ENCODE data around the gene CPED1. TPM values are rescaled to one million over a fixed set of nuclear protein-coding genes. Genes with fewer than 3 reads are reported as not detected.
"Not testable (repeated sequence)": the region's sequence is repeated elsewhere in the genome, so short reads cannot be mapped to it uniquely, and the experiment has no call there.

CPED1 gene
- total RNA-seq, 1 donor from 2014 or later = 48.7 TPM

DNA sequence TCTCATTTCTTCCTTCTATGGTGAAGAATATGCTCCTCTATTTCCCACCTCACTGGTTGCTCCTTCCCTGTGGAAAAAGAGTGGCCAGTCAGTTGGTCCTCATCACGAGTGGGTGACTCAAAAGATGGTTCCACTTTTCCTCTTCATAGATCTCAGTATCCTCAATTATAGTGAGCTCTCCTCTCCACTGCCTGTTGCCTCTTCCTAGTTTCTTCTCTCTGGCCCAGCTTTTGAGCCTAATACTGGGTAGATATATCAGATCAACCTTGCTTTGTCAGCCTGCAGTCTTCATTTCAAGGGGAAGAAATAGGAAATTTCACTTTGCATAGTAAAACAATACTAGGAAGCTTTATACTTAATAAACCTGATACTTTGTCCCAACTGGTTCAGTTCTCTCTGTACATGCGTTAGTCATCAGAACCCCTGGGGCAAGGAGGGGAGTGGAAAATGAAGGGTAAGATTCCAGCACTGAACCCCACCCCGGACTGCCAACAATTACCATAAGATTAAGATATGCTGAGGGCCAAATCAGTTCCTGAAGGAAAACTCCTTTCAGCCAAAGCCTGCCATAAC lies 324.8 kb downstream of the CPED1 start:
- DNase-seq (ENCODE audit: low spot score) = no peak
- intact Hi-C loops (cut with DNase I) = no loop called here

DNA sequence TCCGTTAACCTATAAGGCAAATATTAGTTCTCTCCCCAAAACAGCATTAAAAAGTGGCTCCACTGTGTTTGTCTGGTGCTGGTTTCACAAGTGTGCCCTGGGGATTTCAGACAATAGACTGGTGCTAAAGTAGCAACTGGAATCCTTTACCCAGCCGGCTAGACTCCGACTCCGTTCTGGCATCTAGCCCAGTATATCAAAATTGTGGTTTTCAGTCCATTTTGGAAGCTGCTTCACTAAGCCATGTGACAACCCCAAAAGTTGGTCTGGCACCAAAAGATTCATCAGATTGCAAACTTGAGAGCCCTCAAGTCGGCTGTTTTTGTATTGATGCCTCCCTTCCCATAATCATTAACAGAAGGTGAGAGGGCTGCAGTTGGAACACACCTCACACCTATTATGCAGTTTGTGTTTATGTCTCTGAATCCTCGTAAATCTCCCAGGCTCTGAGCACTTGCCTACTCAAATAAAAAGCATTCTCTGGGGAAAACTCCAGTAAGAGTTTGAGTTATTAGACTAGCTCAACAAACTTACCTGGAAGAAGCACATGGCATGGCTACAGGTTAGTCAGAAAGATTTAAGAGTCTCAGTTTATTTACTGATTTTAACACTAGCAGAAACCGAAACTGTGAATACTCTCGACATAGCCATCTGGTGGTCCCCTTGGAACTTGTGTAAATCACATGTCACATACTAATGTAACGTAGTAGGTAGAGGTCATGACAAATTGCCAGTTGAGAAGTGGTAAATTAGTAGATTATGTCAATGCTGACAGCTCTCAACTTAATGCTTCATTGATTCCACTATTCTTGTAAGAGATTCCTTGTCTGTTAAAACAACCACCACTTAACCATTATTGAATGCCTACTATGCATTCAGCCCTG lies 325.5 kb downstream of the CPED1 start:
- DNase-seq (ENCODE audit: low spot score) = no peak
- intact Hi-C loops (cut with DNase I) = no loop called here

DNA sequence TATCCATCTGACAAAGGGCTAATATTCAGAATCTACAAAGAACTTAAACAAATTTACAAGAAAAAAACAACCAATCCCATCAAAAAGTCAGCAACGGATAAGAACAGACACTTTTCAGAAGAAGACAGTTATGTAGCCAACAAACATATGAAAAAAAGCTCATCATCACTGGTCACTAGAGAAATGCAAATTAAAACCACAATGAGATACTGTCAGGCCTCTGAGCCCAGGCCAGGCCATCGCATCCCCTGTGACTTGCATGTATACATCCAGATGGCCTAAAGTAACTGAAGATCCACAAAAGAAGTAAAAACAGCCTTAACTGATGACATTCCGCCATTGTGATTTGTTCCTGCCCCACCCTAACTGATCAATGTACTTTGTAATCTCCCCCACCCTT lies 326.7 kb downstream of the CPED1 start:
- DNase-seq (ENCODE audit: low spot score); intact Hi-C loops (cut with DNase I): not testable (repeated sequence)

DNA sequence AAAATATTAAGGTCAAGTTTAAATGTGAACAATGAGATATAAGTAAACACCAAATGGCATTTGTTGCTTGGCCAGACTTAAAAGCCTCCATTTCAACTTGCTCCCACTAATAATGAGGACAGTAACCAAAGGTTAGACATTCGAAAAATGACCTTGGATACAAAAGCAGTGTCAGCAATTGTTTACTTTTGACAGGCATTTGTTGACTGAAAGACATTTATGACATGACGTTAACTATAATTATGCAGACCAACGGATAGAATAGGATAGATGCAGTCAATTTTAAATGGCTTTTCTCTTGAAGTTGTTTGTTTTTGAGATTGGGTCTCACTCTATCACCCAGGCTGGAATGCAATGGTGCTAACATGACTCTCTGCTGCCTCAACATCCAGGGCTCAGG lies 333.9 kb downstream of the CPED1 start:
- DNase-seq (ENCODE audit: low spot score) = no peak
- intact Hi-C loops (cut with DNase I) = no loop called here

DNA sequence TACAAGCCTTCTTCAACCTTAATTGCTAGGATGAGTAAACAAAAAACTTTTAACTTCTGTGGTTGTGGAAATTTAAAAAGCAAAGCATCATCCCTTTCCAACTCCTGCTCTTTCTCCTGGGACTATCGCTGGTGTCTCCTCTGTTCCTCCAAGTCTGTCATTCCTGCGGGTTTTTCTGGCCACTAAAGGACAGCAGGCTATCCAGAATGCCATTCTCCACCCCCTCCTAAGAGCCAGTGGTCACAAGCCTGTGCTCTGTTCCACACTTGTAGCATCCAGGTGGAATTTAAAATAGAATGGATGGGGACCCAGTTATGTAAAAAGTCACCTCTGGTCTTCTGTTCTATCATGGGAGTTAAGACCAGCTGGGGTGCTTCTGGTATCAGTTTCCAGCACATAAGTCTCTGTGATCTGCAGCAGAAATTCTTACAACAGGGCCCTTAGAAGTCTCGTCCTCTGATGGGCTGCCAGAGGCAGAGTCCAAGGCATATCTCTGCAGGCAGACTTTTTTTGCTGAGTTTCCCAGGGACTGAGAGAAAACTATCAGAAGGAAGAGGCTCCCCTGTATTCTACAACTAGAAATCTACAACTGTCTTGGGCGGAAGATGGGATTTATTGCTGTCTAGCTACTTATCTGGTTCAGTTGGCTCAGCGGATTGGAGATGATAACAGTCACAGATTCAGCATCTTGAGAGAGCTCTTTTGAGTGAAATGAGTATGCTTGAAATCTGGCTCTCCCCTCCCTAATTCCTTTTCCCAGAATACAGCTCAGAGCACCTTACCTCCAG lies 335.2 kb downstream of the CPED1 start:
- intact Hi-C loops (cut with DNase I) = no loop called here
- no peak for DNase-seq (ENCODE audit: low spot score)

DNA sequence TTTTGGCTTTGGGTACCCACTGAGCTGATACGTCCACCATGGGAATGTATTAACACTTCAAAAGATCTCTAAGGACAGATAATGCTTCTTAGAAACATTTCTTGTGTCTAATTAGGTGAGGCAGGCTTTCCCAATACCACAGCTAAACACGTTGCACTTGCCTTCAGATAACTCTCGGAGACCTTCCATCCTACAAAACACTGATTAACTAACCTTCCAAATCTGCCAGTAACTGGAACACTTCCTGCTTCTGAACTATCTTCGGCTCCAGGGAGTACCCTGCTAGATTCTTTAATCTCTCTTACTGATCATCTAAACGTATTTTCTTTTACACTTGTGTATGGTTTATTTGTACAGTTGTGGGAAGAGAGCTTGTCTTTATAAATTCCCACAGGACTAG lies 339.2 kb downstream of the CPED1 start:
- intact Hi-C loops (cut with DNase I) = no loop called here
- DNase-seq (ENCODE audit: low spot score) = no peak

DNA sequence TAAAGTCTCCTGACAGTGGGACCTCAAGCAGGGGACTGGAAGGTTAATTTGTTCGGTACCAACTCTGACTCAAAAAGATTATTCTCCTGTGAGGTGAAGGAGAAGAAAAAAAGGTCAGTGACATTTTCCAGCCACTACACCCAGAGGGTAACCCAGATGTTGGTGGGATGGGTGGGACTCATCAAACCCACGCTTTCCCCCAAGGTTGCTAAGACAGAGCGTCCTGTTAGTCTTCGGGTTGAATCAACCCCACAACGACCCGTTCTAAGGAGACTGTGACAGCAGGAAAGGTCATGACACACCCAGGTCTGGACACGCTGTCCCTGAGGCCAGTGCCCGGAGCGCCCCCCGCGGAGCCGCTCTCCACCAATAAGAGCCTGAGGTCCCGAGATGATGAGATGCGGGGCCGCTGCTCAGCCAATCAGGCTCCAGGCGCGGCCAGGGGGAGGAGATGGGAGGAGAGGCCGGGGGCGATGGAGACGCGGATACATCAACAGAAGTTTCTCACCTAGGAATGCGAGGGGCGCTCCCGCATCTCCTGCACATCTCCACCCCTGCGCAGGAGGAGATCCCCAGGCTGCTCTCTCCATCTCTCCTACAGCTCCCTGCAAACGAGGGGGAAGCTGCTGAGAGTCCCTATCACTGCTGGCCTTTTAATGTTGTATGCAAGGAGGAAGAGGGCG lies 340.1 kb downstream of the CPED1 start, which contains the start of gene WNT16:
Gene WNT16 (plus strand): TSS at position 493 of the 683 bp plus-strand sequence. CDS start 293 bp downstream, outside the sequence.
- intact Hi-C loops (cut with DNase I) = no loop called here
- no peak for DNase-seq (ENCODE audit: low spot score)

DNA sequence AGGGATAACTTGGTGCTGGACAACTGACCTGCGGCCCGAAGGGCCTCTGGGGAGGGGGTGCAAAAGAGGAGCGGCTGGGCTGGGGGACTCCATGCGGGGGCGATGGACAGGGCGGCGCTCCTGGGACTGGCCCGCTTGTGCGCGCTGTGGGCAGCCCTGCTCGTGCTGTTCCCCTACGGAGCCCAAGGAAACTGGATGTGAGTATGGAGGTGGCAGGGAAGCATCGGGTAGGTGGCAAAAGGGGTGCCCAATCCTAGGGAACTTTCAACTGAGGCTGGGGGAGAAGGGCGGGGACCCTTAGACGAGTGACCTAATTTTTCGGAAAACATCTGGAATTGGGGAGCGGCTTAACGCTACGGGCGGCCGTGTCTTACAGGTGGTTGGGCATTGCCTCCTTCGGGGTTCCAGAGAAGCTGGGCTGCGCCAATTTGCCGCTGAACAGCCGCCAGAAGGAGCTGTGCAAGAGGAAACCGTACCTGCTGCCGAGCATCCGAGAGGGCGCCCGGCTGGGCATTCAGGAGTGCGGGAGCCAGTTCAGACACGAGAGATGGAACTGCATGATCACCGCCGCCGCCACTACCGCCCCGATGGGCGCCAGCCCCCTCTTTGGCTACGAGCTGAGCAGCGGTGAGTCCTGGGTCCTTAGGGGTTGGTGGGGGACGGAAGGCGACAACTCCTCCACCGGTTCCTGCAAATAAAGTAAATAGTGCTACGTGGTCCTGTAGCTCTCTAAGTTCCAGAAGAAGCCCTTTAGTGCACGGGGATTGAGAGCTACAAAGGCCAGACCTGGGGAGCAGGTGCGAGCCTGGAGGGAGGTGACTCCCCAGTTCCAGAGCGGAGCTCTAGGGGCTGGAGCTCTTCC lies 340.9 kb downstream of the CPED1 start:
- DNase-seq (ENCODE audit: low spot score) = no peak
- intact Hi-C loops (cut with DNase I) = no loop called here

DNA sequence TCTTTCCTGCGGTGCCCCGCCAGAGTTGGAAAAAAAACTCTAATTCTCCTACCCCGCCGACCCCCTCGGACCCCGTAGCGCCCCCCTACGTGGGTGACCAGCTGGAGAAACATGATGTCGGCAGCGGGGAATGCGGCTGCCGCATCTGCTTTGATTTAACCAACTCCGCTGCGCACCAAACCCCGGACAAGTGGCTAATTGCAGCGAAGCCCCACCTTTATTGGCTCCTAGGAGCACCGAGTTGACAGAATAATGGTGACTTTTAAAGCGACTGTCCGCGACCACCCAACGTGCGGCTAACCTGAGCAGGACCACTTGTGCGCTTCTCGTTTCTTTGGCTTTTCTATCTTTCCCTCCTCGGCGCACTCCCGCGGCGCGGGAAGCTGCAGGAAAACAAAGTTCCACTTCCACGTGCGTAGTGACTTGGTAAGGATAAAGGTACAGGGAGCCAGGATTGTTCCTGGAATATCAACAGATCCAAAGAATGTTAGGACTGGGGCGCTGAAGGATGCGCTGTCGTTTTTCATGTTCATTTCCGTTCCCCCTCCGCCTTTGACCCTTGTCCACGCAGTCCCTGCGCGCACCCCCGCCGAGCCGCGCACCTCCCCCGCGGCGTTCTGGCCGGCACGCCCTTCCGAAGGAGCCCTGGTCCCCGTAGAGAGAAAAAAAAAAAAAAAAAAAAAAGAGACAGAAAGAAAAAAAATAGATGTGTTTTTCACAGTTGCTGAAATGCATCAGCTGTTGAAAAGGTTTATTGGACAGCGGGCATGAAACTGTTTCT lies 341.7 kb downstream of the CPED1 start:
- intact Hi-C loops (cut with DNase I) = no loop called here
- DNase-seq (ENCODE audit: low spot score) = no peak

DNA sequence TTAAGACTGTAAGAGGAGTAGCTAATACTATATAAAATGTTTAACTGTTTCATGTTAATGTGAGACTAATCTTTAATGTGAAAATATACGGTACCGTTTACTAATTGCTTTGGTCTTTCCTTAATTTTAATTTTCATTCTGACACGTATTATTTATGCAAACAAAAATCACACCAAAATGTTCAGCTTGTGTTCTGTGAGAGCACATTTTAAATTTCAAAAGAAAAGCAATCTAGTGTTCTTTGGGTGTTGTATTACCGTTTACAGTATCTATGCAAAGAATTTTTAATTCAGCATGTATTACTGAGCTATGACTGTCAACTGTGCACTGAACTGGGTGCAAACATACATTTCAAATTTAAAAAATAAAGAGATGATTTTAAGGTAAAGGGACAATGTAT lies 342.5 kb downstream of the CPED1 start:
- no peak for DNase-seq (ENCODE audit: low spot score)
- intact Hi-C loops (cut with DNase I) = no loop called here

DNA sequence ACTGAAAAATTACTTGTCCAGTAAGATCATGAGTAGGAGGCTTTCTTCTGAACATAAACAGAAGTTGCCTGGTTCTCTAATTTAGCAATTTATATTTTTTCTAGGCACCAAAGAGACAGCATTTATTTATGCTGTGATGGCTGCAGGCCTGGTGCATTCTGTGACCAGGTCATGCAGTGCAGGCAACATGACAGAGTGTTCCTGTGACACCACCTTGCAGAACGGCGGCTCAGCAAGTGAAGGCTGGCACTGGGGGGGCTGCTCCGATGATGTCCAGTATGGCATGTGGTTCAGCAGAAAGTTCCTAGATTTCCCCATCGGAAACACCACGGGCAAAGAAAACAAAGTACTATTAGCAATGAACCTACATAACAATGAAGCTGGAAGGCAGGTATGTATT lies 343.1 kb downstream of the CPED1 start:
- no peak for DNase-seq (ENCODE audit: low spot score)
- intact Hi-C loops (cut with DNase I) = no loop called here

DNA sequence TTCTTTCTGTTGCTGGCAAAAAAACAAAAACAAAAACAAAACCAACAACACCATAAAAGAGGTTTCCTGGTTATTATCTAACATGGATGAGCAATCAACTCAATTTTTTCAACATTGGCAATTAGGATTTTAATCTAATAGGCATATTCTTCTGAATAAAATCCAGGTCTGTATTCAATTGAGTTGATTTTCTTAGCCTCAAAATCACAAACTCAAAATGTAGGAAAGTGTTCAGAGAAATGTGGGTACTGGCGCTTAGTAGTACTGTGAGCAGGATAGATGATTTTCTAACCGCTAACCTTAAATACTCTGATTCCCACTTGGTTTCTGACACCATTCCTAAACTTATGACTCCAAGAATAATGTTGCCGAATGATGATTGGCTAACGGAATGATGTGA lies 345.9 kb downstream of the CPED1 start:
- intact Hi-C loops (cut with DNase I) = no loop called here
- DNase-seq (ENCODE audit: low spot score) = no peak

DNA sequence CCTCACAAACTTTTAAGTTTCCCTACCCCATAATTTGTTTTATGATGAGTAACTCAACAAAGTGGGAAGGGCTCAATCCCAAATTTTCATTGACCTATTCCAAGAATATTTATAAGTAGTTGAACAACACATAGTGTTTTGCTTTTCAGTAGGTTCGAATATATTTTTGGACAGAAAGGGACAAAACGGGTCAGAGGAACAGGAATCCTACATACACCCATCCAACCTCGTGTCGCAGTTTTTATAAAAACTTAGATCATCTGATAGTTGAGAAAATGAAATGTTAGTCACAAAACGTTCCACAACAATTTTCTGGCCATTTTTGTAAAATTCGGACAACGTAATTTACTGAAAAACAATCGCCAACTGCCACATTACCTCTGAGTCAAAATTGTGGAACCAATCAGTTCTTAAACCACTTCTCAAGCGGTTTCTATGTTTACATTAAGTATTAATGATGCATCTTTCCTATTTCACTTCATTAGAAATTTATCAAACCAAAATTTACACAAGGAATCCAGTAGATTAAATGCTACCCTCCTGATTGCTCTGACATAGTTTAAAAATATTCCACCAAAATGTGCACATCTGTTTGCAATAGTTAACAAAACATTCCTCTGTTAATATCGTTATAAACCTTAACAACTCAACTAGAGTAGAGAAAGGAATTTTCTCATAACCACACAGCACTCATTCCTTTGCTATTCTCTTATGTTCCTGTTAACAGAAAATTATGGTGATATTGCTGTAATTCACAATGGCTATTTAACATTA lies 346.6 kb downstream of the CPED1 start:
- intact Hi-C loops (cut with DNase I) = no loop called here

DNA sequence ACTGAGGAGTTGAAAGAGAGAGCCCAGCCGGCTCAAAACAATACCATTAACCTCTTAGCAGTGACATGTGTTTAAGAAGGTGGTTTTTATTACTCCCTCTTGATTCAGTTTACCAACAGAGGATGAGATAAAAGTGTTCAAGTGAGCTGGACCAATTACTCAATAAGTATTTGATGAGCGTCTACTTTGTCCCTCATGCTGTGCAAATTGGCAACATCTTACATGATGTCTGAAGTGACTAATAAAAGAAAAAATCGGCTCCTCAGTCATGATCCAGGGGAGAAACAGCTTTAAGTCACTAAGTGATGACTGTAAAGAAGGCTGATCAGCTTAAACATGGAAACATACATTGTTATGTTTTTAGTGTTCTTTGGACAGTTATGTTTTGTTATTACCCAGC lies 348.1 kb downstream of the CPED1 start:
- no peak for DNase-seq (ENCODE audit: low spot score)
- intact Hi-C loops (cut with DNase I) = no loop called here

More for the DNA sequence above, 346.6 kb downstream of the CPED1 start:
- DNase-seq (ENCODE audit: low spot score) = no peak

DNA sequence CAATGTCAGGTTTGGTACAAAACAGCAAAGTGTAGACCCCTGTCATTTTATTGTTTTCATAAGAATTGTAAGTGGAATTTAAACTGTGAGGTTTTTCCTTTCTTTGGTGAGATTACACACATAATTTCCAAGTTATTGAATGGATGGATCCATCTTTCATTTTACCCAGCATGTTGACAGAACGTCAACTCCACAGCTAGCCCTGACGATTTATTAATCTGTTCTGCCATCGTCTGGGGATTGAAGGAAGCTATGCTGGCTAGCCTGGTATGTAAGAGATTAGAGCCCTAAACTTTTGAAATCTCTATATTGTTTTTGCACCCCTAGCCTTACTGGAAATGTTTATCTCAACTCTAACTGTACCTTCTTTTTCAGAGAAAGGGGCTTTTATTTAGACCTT lies 348.9 kb downstream of the CPED1 start:
- no peak for DNase-seq (ENCODE audit: low spot score)
- intact Hi-C loops (cut with DNase I) = no loop called here

DNA sequence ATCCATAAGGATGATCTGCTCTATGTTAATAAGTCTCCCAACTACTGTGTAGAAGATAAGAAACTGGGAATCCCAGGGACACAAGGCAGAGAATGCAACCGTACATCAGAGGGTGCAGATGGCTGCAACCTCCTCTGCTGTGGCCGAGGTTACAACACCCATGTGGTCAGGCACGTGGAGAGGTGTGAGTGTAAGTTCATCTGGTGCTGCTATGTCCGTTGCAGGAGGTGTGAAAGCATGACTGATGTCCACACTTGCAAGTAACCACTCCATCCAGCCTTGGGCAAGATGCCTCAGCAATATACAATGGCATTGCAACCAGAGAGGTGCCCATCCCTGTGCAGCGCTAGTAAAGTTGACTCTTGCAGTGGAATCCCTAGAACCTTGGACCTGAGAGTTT lies 350.6 kb downstream of the CPED1 start:
- intact Hi-C loops (cut with DNase I) = no loop called here
- DNase-seq (ENCODE audit: low spot score) = no peak

DNA sequence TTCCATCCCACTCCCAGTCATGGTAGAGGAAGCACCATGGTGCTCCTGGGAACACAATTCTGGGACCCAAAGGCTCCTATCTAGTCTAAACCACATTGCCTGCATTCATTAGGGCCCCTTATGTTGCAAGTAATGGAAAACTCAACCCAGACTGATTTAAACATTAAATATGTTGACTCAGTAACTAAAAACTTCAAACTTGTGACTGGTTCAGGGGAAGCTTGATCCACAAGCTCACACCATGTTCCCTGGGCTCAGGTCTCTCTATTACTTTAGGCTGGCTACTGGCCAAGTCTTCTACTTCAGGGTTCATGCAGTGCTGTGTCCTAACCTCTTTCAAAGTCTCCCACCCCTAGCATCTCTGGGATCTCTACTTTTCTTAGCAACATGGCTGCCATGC lies 353.4 kb downstream of the CPED1 start:
- intact Hi-C loops (cut with DNase I) = no loop called here
- no peak for DNase-seq (ENCODE audit: low spot score)

DNA sequence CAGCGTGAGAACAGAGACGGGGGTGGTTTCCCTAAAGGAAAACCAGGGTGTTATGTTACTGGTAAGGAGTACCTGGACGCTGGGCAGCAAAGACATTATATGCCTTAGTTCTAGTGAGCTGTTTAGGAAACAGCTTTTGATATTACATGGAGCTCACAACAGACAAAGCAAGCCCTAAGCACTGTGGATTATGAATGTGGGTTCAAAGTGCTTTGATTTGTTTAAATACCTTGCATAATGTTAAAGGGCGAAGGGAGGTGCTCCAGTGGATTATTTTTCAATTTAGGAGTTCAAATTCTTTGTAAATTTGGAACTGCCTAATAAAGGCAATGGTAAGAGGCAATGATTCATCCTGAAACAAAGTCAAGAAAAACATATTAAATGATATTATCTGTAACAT lies 354.1 kb downstream of the CPED1 start:
- intact Hi-C loops (cut with DNase I) = no loop called here
- no peak for DNase-seq (ENCODE audit: low spot score)
